HepG2 (cell line): ENCODE data around the gene KCNQ1OT1. TPM values are rescaled to one million over a fixed set of nuclear protein-coding genes. Genes with fewer than 3 reads are reported as not detected.
A peak's percentile ranks its signal among the peaks of the same experiment; 100 is the strongest.

ENCODE experiments used
- ATAC-seq: fragments of 200-7000 bp; cut with Tn5 transposase; 3 replicates; pipeline ENCODE4 v1.9.1; 2020; ENCODE audit warnings: mild to moderate bottlenecking, moderate library complexity
- BruUV-seq: library from RNA; stranded (reverse); fragments of 400-500 nt; replicated peaks from 2 replicates; lab custom pipeline; 2021; lab: Mats Ljungman, UMichigan
- CTCF ChIA-PET: fragments of 300-600 bp; formaldehyde crosslinking; extraction: SDS; loops from one replicate; lab custom pipeline; 2021; ENCODE audit warnings: low total read pairs, inconsistent platforms, low intra/inter-chr PET ratio; lab: Yijun Ruan, JAX
- POLR2A ChIA-PET: fragments of 350-600 bp; sonication (Branson Sonifier 250); formaldehyde crosslinking; loops from one replicate; lab custom pipeline; 2020; ENCODE audit warnings: antibody characterized with exemption, inconsistent platforms; lab: Yijun Ruan, JAX
- DNase-seq: peaks from one replicate; pipeline ENCODE4 v3.0.0-alpha.2; 2015; ENCODE audit warnings: low spot score
- FAIRE-seq: peaks from 3 replicates; lab custom pipeline; 2011; peaks lifted over from hg19 to GRCh38; lab: Jason Lieb, UNC
- H2AFZ ChIP-seq: one replicate; pipeline ENCODE4 v1.6.1; 2011; ENCODE audit warnings: low read length, inconsistent platforms
- H3K27ac ChIP-seq: fragments of 300-600 bp; 3 replicates; pipeline ENCODE4 v1.8.0; 2011; ENCODE audit warnings: mixed run types, mild to moderate bottlenecking, mixed read lengths, low read length, inconsistent platforms; ENCODE audit not compliant: insufficient read depth; ENCODE audit errors: extremely low read length
- H3K27me3 ChIP-seq, 2 experiments: fragments of 200-600 bp in 1 of 2; 2 replicates in 1 of 2; 3 replicates in 1 of 2; pipeline versions ENCODE4 v1.6.0 to v1.8.0; 2011; ENCODE audit warnings: low read length in 2 of 2, mild to moderate bottlenecking in 2 of 2, moderate library complexity in 2 of 2, inconsistent platforms in 1 of 2; ENCODE audit not compliant: insufficient read depth in 2 of 2, control insufficient read depth in 1 of 2
- H3K36me3 ChIP-seq, 2 experiments: fragments of 200-600 bp in 1 of 2; replicated peaks in 1 of 2; 2 replicates in 1 of 2; 3 replicates in 1 of 2; pipeline versions ENCODE4 v1.5.1 to v1.8.0; 2011; ENCODE audit warnings: low read length in 2 of 2, inconsistent platforms in 1 of 2; ENCODE audit not compliant: insufficient read depth in 2 of 2, control insufficient read depth in 1 of 2
- H3K4me1 ChIP-seq: 2 replicates; pipeline ENCODE4 v1.5.1; 2012; ENCODE audit warnings: low read length, inconsistent platforms; ENCODE audit not compliant: insufficient read depth
- H3K4me2 ChIP-seq: 2 replicates; pipeline ENCODE4 v1.6.0; 2011; ENCODE audit warnings: low read depth, low read length, inconsistent platforms
- H3K4me3 ChIP-seq, 3 experiments: fragments of 200-600 bp in 1 of 3; sonication (generic), shearing (Covaris generic) in 1 of 3; replicated peaks in 1 of 3; 2 replicates each; pipeline ENCODE4 v1.5.1; 2011 to 2016; ENCODE audit warnings: low read length in 3 of 3, inconsistent platforms in 2 of 3, low read depth in 2 of 3, mild to moderate bottlenecking in 2 of 3, control low read depth in 1 of 3, mixed read lengths in 1 of 3; ENCODE audit not compliant: insufficient read depth in 1 of 3
- H3K79me2 ChIP-seq: one replicate; pipeline ENCODE4 v1.6.1; 2011; ENCODE audit warnings: low read length, inconsistent platforms; ENCODE audit not compliant: insufficient read depth
- H3K9ac ChIP-seq: 2 replicates; pipeline ENCODE4 v1.6.0; 2011; ENCODE audit warnings: mild to moderate bottlenecking, low read depth, low read length, inconsistent platforms; ENCODE audit not compliant: insufficient read depth
- H3K9me3 ChIP-seq: 2 replicates; pipeline ENCODE4 v1.5.1; 2012; ENCODE audit warnings: mild to moderate bottlenecking, low read length
- H4K20me1 ChIP-seq: 2 replicates; pipeline ENCODE4 v1.6.0; 2011; ENCODE audit warnings: inconsistent platforms, mild to moderate bottlenecking, low read length, moderate library complexity; ENCODE audit not compliant: insufficient read depth
- GATA4 ChIP-seq: sonication (generic); IDR thresholded peaks from 2 replicates; pipeline ENCODE4 v1.6.1; 2016; ENCODE audit warnings: antibody characterized with exemption, low read depth, borderline replicate concordance
- HNRNPLL ChIP-seq: fragments of 200-400 bp; formaldehyde crosslinking; IDR thresholded peaks from 2 replicates; pipeline ENCODE4 v1.6.1; 2017; ENCODE audit warnings: mild to moderate bottlenecking, low read depth, low read length; ENCODE audit not compliant: poor library complexity, severe bottlenecking
- HOXA9 ChIP-seq: sonication (generic); formaldehyde crosslinking; IDR thresholded peaks from 2 replicates; pipeline ENCODE4 v1.8.1; 2022; ENCODE audit warnings: missing genetic modification reagents, mild to moderate bottlenecking, moderate library complexity, borderline replicate concordance
- NCOA1 ChIP-seq: sonication (generic); formaldehyde crosslinking; IDR thresholded peaks from 2 replicates; pipeline ENCODE4 v1.9.0; 2021; ENCODE audit warnings: missing genetic modification reagents
- POLR2G ChIP-seq: fragments of 200-400 bp; formaldehyde crosslinking; IDR thresholded peaks from 2 replicates; pipeline ENCODE4 v1.6.1; 2018; ENCODE audit warnings: mild to moderate bottlenecking, low read depth, low read length, moderate library complexity
- RBM22 ChIP-seq: fragments of 200-400 bp; formaldehyde crosslinking; optimal IDR thresholded peaks from 2 replicates; pipeline ENCODE3; 2017; ENCODE audit warnings: mild to moderate bottlenecking, low read length, moderate library complexity
- RBM39 ChIP-seq: fragments of 200-400 bp; formaldehyde crosslinking; IDR thresholded peaks from one replicate; pipeline ENCODE4 v1.6.1; 2018; ENCODE audit warnings: antibody characterized with exemption, mild to moderate bottlenecking, low read depth, low read length; ENCODE audit not compliant: poor library complexity, severe bottlenecking
- ZBTB38 ChIP-seq: sonication (generic); formaldehyde crosslinking; IDR thresholded peaks from 2 replicates; pipeline ENCODE4 v1.5.1; 2020; ENCODE audit warnings: mild to moderate bottlenecking, missing genetic modification reagents
- ZNF383 ChIP-seq: sonication (generic); formaldehyde crosslinking; IDR thresholded peaks from 2 replicates; pipeline ENCODE4 v1.4.0; 2020; ENCODE audit warnings: missing genetic modification reagents, mild to moderate bottlenecking, borderline replicate concordance
- ZNF761 ChIP-seq: sonication (generic); formaldehyde crosslinking; conservative IDR thresholded peaks from 2 replicates; pipeline ENCODE4 v1.4.0; 2020; ENCODE audit warnings: mild to moderate bottlenecking, missing genetic modification reagents
- in situ Hi-C: cut with HindIII; loops from 2 replicates; pipeline ENCODE4 v1.10.0; 2017; ENCODE audit warnings: low pct_unique_long_range_greater_than_20kb; ENCODE audit not compliant: extremely low pct_ligation_motif_present
- intact Hi-C: fragments of 100-400 bp; cut with micrococcal nuclease; formaldehyde crosslinking; loops from one replicate; pipeline ENCODE4 v1.10.0; 2022; ENCODE audit not compliant: unreplicated experiment
- polyA plus RNA-seq, 8 experiments: library from polyadenylated mRNA; depleted of rRNA in 3 of 8; stranded (reverse) in 7 of 8; unstranded in 1 of 8; fragments of >200 nt; fragmentation: Illumina TruSeq in 4 of 8; extraction: Trizol in 4 of 8; gene quantifications; 2 replicates each; pipeline versions ENCODE4 v1.2.1 to v1.2.3, GENCODE V29; 2011 to 2016; ENCODE audit warnings: low read depth in 4 of 8, missing spikeins in 1 of 8, mixed read lengths in 1 of 8; ENCODE audit not compliant: insufficient read depth in 1 of 8
- total RNA-seq, 5 experiments: library from RNA; depleted of rRNA; stranded (reverse); fragments of >200 nt; fragmentation: Illumina TruSeq; extraction: Trizol; gene quantifications; 2 replicates each; pipeline ENCODE4 v1.2.3, GENCODE V29; 2016; ENCODE audit warnings: low read depth in 1 of 5
- TF ChIP-seq, protein P1 (sequence below): sonication (generic); formaldehyde crosslinking; IDR thresholded peaks from 2 replicates; pipeline ENCODE4 v1.5.1; 2020; ENCODE audit warnings: mild to moderate bottlenecking, missing genetic modification reagents, borderline replicate concordance
- TF ChIP-seq, protein P2 (sequence below): sonication (generic); formaldehyde crosslinking; IDR thresholded peaks from 2 replicates; pipeline ENCODE4 v1.4.0; 2020; ENCODE audit warnings: mild to moderate bottlenecking, missing genetic modification reagents, borderline replicate concordance

Gene KCNQ1OT1
- total and polyA plus RNA-seq, 2 of the 13 experiments (the other 11 are each of a cell fraction or from before 2014, with no cell fraction given) = 1.3 to 18.9 TPM

DNA sequence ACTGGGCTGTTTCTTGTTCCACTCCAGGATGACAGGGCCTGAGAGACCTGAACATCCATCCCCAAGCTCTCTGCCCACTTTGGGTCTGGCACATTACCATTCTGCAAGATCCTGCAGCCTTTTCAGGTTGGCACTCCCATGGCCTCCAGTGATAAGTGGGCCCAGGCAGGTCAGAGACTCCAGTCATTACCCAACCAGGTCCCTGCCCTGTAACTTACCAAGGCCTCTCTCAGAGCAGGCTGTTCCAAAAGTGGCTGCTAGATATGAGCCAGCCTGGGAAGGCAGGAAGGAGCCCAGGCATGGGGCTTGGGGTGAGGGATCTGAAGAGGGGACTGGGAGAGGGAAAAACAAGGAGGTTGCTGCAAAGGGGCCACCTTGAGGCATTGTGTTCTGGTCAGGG lies 35.9 kb downstream of the KCNQ1OT1 start:
- in situ Hi-C loops = loop anchor here (10.0 kb wide), 1 partner anchor 129 kb away; no protein-coding TSS in a partner anchor
- Histone ChIP-seq H3K4me1 (peaks cover 68% of the 10 kb centered on the region), H3K27ac (no peak overlapping the region), H2AFZ (no peak overlapping the region), H3K36me3 (peaks cover 17 to 64% of the 10 kb centered on the region in 2 experiments), H4K20me1 (peaks cover 91% of the 10 kb centered on the region), H3K27me3 (no peaks in the 10 kb centered on the region), H3K9me3 (peaks cover under 1% of the 10 kb centered on the region; the same call in 1 of the 2 replicates), H3K79me2 (peaks cover 42% of the 10 kb centered on the region), H3K4me2 (no peak overlapping the region), H3K4me3 (no peak overlapping the region), H3K9ac (no peak overlapping the region)
- ChIA-PET POLR2A (no interaction called here), CTCF (no interaction called here)
- ATAC-seq = no peak
- no peak for DNase-seq
- intact Hi-C loops = no loop called here
- no peak for FAIRE-seq
- TF ChIP-seq POLR2G (peak; percentile 21; the same call in 1 of the 2 replicates), HOXA9 (0 out of 2 replicates have a peak, but pooled peaks have one; percentile 40), ZBTB38 (CRISPR knock-in tag) (no peak), GATA4 (no peak), ZNF383 (0 out of 2 replicates have a peak, but pooled peaks have one; percentile 32), RBM39 (peak; percentile 31), RBM22 (peak; percentile 29), HNRNPLL (no peak), NCOA1 (CRISPR knock-in tag) (no peak), ZNF761 (CRISPR knock-in tag) (0 out of 2 replicates have a peak, but pooled peaks have one; percentile 32)
- TF ChIP-seq, protein P1, sequence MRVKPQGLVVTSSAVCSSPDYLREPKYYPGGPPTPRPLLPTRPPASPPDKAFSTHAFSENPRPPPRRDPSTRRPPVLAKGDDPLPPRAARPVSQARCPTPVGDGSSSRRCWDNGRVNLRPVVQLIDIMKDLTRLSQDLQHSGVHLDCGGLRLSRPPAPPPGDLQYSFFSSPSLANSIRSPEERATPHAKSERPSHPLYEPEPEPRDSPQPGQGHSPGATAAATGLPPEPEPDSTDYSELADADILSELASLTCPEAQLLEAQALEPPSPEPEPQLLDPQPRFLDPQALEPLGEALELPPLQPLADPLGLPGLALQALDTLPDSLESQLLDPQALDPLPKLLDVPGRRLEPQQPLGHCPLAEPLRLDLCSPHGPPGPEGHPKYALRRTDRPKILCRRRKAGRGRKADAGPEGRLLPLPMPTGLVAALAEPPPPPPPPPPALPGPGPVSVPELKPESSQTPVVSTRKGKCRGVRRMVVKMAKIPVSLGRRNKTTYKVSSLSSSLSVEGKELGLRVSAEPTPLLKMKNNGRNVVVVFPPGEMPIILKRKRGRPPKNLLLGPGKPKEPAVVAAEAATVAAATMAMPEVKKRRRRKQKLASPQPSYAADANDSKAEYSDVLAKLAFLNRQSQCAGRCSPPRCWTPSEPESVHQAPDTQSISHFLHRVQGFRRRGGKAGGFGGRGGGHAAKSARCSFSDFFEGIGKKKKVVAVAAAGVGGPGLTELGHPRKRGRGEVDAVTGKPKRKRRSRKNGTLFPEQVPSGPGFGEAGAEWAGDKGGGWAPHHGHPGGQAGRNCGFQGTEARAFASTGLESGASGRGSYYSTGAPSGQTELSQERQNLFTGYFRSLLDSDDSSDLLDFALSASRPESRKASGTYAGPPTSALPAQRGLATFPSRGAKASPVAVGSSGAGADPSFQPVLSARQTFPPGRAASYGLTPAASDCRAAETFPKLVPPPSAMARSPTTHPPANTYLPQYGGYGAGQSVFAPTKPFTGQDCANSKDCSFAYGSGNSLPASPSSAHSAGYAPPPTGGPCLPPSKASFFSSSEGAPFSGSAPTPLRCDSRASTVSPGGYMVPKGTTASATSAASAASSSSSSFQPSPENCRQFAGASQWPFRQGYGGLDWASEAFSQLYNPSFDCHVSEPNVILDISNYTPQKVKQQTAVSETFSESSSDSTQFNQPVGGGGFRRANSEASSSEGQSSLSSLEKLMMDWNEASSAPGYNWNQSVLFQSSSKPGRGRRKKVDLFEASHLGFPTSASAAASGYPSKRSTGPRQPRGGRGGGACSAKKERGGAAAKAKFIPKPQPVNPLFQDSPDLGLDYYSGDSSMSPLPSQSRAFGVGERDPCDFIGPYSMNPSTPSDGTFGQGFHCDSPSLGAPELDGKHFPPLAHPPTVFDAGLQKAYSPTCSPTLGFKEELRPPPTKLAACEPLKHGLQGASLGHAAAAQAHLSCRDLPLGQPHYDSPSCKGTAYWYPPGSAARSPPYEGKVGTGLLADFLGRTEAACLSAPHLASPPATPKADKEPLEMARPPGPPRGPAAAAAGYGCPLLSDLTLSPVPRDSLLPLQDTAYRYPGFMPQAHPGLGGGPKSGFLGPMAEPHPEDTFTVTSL = no peak
- TF ChIP-seq, protein P2, sequence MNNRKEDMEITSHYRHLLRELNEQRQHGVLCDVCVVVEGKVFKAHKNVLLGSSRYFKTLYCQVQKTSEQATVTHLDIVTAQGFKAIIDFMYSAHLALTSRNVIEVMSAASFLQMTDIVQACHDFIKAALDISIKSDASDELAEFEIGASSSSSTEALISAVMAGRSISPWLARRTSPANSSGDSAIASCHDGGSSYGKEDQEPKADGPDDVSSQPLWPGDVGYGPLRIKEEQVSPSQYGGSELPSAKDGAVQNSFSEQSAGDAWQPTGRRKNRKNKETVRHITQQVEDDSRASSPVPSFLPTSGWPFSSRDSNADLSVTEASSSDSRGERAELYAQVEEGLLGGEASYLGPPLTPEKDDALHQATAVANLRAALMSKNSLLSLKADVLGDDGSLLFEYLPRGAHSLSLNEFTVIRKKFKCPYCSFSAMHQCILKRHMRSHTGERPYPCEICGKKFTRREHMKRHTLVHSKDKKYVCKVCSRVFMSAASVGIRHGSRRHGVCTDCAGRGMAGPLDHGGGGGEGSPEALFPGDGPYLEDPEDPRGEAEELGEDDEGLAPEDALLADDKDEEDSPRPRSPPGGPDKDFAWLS (CRISPR knock-in tag) = 0 out of 2 replicates have a peak, but pooled peaks have one; percentile 35
- TF ChIP-seq, all 625 proteins: peak for 7
- BruUV-seq = no TSS peak
